HG02884 (cell line): ENCODE measurements around the gene RBM33.
"Not testable (repeated sequence)": the region's sequence is repeated elsewhere in the genome, so short reads cannot be mapped to it uniquely, and the experiment has no call there.

Source experiments
- ATAC-seq: cut with Tn5 transposase; IDR thresholded peaks from one replicate; pipeline ENCODE4 v1.9.1; 2021; ENCODE audit warnings: mild to moderate bottlenecking, moderate library complexity; ENCODE audit not compliant: unreplicated experiment

Gene RBM33

DNA sequence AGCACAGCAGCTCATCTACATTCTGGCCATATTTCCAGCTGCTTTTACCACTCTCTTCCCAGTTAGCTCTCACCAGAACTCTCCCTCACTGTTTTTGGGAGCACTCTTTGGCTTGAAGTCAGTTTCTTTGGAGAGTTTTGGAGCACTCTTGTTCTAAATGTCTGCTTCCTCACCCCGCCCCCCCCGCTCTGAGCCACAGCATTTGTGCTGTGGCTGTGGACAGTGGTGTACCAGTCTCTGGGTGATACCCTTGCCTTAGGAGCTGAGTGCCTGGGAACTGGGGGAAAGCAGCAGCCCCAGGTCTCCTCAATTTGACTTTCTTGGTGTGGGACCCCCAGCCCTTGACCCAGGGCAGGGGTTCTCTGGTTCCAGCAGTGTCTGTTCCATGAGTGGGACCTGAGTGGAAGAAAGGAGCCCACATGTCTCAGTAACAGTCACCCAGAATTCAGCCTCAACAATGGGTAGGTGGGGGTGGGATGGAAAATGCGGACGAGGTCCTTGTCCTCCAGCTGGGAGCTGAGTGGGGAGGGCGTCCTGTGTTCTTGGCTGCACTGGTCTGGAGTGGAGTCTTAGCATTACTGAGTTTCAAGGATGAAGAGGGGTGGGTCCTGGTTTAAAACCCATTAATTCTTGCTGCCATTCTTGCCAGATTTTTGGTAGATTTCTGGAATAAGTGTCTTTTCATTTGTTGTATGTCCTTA, 18.0 kb downstream of the RBM33 start:
- no peak for ATAC-seq

DNA sequence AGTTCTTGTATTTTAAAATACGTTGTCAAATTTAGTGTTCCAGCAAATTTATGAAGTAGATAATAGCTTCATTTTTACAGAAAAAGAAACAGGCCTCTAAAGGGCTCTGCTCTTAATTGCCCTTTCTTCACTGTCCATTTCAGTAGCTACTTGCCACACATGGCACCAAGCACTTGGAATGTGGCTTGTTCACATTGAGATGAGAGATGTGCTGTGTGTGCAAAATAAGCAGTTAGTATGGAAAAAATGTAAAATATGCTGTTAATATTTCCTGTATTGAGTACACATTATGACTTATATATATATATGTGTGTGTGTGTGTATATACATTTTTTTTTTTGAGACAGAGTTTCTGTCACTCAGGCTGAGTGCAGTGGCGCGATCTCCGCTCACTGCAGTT, 19.5 kb downstream of the RBM33 start:
- no peak for ATAC-seq

DNA sequence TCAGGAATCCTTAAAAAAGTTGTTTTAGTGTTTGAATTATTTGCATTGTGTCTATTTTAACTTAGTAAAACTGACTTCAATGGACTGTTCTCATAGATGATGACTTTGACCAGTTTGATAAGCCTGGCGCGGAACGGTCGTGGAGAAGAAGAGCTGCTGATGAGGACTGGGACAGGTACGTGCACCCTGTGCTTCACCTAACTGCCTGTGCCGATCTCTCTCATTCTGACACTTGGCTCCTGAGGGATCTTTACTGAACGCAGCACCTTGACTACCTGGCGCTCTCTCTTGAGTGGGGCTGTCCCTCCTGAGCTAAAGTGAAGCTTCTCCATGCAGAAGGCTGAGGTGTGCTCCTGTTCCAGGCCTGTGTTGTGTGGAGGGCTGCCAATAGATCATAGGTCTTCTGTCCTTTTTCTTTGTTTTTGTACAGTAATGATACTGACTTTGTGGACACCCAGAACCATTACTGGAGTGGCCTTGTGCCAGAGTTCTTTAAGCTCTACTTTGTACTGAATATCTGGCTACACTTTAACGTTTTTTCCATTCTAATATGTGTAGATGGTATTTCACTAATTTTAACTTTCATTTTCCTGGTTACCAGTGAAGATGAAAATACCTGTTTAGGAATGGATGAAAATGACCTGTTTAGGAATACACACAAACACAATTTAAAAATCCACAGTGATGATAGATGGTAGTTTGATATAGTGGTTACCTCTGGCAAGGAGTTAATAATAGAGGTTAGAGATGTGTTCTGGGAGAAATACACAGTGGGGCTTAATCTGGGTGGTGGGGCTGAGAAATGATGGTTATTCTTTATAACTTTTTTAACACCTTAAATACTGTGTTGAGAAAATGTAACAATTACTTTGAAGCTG, 20.9 kb downstream of the RBM33 start:
- ATAC-seq, result no peak

DNA sequence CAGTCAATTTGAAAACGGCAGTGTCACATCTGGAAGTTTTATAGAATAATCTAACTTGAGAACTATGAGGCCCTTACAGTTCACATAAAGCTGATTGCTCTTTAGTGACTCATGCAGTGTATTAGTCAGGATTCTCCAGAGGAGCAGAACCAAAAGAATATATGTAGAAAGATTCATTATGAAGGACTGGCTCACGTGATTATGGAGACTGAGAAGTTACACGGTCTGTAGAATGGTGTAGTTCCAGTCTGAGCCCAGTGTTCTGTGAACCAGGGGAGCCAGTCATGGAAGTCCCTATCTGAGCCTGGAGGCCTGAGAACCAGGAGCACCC, 21.5 kb downstream of the RBM33 start:
- ATAC-seq, result no peak

DNA sequence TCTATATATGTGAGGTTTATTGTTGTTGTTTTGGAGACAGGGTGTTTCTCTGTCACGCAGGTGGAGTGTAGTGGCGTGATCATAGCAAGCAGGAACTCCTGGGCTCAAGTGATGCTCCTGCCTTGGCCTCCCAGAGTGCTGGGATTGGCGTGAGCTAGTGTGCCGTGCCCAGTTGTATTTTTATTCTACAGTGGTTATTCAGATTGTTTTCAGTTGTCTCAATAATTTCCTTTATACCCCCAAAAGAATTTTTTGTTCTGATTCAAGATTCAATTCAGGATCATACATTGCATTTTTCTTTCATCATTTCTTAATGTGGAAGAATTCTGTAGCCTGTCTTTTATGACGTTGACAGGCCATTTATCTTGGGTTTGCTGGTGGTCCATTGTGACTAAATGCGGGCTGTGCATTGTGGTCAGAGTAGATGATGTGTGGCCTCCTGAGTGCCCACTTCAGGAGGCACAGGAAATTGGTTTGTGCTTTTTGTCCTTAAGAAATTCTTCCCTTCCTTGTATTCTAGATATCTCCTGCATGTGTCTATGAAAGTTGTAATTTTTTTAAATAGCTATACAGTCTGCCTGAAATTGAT, 22.9 kb downstream of the RBM33 start:
- ATAC-seq, result no peak

DNA sequence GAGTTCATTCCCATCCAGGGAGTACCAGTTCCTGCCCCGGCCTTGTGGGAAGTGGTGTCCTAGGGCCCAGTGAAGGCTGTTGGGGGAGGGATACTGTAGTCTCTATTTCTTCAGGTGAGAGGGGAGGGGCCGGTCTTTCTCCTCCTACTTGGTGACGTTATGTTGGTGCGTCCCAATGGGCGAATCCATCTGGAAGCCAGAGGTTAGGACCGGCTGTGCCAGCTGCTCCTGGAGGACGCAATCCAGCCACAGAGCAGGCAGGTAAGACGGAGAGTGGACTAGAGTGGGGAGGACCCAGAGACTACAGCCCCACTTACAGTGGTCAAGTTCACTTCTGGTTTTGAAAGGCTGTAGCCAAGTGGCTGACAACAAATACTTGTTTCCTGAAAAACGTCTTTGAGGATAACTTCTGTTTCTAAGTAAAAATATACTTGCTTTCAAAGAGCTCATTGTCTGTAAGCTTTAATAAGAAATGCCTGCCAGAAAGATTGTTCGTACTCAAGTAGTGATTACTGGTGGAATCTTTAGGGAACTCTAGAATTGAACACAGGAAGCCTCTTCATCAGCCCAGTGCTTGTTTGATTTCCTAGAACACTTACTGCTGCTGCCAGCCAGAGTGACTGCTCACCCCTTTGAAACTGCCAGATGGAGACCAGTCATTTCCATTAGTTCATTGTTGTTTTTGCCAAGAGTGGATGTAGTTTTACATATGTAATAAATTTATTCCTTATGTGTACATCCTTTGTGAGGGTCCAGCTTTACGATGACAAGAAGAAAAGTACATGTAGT, 25.4 kb downstream of the RBM33 start:
- ATAC-seq, result no peak

DNA sequence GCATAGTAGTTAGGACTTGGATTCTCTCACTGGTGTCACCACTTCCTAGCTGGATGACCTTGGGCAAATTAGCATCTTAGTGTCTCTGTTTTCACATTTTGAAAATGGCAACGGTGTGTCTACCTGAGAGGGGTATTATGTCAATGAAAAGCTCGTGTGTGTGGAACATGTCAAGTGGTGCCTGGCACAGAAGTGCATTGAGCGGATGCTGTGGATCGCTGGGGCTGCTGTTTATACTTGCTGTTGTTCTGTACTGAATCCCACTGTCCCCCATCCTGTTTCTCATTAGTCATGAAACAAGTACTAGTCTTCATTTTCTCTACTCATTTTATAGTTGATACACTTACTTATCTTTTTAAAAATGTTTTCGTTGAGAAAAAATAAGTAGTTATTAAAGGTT, 26.1 kb downstream of the RBM33 start:
- ATAC-seq, result no peak

DNA sequence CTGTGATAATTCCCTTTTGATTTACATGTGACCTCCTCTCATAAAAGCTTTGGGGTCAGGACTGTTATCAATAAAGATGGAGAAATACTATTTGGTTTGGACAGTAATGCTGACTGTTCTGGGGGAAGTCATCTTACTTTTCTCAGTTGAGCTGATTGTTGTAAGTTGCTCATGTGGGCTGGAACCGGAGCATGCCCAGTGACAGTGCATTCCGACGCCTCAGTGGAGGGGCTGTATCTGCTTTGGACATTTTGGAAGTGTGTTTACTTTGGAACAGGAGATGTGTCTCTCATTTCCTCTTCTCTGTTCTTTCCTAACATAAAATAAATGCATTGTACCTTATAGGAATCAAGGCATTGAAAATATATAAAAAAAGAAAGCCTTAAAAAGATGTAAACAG, 30.1 kb downstream of the RBM33 start:
- no peak for ATAC-seq

DNA sequence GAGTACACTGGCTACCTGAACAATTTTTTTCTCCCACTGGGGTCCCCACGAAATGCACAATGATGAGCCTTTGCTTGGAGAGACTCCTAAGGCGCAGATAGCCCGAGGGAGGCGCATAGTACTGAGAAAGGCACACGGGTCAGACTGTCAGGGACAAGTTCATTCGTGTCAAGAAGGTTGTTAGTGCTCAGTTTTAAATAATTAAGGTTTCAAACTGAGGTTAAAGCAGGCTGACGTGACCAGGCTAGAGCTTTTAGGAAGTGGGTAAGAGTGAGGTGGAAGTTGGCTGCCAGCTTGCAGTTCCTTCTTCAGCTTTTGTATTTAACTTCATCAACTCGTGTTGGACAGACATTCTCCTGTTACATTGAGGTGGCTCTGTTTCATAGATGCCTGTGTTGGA, 31.6 kb downstream of the RBM33 start:
- ATAC-seq, result no peak

DNA sequence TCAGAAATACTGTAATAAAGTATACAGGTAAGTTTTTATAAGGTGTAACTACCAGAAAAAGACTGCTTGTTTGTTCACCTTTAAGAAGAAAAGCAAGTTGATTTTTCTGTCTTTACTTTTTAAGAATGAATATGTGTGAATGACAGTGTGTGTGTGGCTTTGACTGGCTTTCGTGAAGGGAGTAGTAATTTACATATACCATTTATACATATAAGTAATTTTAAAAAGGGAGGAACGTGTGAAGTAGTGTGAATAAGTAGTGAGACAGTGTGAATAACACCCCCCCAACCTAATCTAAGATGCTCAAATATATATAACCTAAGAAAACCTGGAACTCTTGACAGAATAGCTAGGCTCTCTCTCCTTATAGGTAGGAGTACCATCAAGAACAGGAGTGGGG, 33.2 kb downstream of the RBM33 start:
- no peak for ATAC-seq

DNA sequence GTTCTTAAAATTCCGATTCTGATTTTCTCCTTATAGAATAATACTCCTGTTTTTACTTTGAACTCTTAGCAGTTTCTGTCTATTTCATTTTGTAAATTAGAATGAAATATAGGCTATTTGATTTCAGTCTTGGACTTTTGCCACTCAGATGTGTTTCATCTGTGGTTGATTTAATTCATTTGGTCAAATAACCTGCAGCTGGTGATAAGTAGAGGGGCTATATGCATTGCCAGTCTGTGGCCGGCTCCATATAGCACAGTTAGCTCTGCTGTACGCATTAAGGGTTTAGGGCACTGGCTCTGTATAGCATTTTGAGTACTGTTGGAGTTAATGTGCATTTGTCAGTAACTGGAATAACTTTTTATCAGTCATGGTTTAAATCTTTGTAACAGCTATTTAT, 35.7 kb downstream of the RBM33 start:
- no peak for ATAC-seq

DNA sequence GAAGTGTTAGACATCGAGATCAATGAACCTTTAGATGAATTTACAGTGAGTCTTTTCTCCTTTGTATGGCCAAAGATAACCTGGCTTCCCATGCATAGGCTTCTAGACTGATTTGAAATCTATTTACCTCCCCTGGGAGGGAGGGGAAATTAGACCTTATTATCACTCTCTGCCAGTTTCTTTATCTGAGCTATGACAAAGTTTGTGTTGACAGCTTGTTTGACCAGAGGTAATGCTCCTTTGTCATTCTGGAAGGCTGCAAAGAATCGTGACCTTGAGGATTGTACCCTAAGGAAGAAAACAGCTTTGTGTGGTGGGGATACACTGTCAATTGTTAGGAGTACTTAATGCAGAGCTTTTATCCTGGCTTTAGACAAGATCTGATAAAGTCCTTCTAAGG, 36.4 kb downstream of the RBM33 start:
- no peak for ATAC-seq

DNA sequence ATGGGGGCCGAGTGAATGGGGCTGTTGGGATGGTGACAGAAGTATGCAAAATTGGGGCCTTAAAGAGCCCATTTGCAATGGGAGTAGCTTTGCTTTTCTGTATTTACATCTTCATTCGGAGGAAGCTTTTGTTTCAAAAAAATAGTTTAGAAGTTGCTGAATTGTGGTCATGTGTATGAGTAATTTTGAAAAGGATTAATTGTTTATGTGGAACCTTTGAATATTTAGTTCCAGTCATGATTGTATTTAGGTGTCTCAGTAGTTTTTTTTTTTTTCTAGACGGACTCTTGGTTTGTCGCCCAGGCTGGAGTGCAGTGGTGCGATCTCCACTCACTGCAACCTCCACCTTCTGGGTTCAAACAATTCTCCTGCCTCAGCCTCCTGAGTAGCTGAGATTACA, 37.2 kb downstream of the RBM33 start:
- no peak for ATAC-seq

DNA sequence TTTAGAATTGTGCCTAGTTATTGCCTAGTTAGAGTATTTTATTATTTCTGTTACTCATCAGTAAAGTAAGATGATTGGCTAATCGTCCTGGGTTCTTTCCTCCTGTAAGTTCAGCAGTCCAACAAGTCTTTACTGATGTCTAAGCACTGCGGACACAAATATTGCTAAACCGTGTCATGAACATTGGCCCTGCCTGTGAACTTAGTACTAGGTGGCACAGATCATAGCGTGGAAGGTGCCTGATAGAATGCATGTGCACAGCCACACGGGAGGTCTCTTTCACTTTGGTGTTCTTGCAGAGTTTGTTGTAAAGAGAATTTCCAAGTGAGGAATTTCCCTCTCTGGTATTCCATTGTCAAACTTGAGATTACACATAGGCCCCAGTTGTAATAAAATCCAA, 38.0 kb downstream of the RBM33 start:
- no peak for ATAC-seq

DNA sequence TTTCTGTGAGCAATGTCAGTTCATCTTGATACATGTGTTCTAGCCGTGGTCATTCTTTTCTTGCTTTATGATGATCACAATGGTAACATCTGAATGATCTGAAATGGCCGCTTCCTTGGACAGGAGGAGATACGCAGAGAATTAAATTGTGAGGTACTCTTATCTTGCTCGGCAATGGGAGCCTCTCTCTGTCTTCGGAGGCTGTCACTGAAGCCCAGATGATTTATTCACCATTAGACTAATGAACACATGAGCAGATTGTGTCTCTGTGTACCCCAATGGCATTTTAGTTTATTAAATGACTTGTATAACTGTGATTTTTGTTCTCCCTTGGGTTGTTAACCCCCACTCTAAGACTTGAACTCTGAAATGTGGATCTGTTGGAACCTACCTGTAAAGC, 38.6 kb downstream of the RBM33 start:
- no peak for ATAC-seq

DNA sequence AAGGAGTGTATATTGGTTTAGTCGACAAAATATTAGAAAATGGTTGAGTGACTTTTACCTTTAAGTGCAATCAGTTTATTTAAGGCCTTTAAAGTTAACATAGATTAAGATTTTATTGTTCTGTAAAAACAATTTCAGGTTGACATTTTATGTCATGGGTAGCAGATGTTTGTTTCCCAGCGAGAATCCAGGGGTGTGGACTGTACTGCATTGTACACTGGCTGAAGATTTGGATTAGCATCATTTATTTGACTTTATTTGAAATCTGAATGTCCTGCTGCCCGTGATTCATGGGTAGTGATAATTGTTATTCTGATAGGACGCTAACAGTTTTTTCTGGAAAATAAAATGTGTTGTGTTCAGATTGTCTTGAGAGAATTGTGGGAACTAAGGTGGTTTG, 39.3 kb downstream of the RBM33 start:
- ATAC-seq, result no peak

DNA sequence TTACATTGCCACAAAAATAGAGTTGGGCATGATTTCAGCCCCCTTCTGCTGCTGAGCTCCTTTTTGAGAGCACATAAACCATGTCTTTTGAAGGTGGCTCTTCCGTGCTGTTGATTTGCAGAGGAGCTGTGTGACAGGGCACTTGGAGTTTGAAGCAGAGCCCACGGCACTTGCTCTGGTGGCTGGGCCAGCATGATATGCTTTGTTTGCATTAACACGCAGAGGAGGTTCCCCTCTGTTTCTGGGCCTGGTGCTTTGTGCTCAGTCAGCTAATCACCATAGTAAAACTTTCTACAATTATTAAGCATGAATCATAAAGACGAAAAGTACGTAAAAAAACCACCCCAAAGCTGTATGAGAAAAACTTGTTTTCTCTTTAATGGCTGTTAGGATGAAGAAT, 40.1 kb downstream of the RBM33 start:
- ATAC-seq, result no peak

DNA sequence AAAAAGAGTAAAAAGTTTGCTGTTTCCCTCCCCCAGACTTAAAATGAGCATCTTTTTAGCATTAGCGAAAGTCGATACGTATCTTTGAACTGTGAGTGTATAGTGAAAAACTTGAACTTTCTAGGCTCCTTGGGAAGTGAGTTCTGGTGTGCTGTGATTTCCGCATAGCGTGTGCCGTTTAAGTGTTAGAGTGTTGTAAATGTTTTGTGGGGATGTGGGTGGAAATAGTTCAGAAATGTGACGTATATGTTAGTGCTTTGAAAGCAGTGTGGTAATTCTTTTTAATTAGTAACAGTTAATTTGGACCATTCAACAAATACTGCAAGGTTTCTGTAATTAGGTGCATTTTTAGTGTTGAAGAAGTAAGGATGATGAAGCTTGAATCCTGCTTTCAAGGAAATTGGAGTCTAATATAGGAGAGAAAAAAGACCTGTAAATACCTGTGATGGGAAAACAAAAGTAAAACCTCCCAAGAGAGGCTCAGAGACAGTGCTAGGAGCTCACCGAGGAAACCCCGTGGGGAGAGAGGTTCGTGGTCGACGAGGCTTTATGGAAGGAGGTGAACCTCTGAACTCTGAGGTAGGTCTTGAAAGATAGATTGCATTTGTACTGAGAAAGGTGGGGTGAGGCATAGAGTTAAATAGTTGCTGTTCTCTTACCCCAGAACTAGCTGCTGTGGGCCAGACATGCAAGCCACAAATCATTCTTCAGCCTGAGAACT, 40.8 kb downstream of the RBM33 start:
- ATAC-seq, result no peak

DNA sequence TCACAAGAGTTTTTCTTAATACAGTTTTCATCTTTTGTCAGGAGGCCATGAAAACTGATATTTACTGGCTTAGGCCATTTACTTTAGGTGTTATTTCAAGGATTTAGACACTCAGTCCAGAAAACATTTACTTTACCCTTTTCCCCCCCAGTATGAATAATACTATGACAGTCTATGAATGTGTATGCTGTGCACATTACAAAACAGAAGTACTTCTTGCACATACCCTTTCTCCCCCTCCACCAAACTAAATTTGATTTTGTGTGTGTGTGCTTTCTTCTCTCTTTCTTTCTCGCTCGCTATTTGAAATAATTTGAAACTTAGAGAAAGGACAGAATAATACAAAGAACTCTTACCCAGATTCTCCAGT, 41.3 kb downstream of the RBM33 start:
- no peak for ATAC-seq

DNA sequence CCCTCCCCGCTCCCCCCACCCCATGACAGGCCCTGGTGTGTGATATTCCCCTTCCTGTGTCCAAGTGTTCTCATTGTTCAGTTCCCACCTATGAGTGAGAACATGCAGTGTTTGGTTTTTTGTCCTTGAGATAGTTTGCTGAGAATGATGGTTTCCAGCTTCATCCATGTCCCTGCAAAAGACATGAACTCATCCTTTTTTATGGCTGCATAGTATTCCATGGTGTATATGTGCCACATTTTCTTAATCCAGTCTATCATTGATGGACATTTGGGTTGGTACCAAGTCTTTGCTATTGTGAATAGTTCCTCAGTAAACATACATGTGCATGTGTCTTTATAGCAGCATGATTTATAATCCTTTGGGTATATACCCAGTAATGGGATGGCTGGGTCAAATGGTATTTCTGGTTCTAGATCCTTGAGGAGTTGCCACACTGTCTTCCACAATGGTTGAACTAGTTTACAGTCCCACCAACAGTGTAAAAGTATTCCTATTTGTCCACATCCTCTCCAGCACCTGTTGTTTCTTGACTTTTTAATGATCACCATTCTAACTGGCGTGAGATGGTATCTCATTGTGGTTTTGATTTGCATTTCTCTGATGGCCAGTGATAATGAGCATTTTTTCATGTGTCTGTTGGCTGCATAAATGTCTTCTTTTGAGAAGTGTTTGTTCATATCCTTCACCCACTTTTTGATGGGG, 42.3 kb downstream of the RBM33 start:
- not testable (repeated sequence) for ATAC-seq
